Measurements from ENCODE around the gene MYO18A.

GRCh38 chr17:29158096-29158487 lies 22.1 kb downstream of the MYO18A start:
- TF ChIP-seq POLR2A (IDR thresholded peaks at IDR 0.05), result no peak
- no peak for TF ChIP-seq CTCF (IDR thresholded peaks at IDR 0.05)
- TF ChIP-seq POLR2AphosphoS5 (IDR thresholded peaks at IDR 0.05), result no peak

Data from prostate gland (tissue), 2 donors.